ENCODE results near the gene MCM6. TPM values are rescaled to one million over a fixed set of nuclear protein-coding genes. Genes with fewer than 3 reads are reported as not detected.

MCM6 gene
- polyA plus RNA-seq, 1 of the 3 experiments (the other 2 are of a cell fraction): 18.4 TPM

- TF ChIP-seq REST (IDR thresholded peaks at IDR 0.05; ENCODE audit: low read depth, low read length) (no peak), POLR2AphosphoS5 (IDR thresholded peaks at IDR 0.05; ENCODE audit: low read depth, low read length) (no peak), FOXJ3 (CRISPR knock-in tag; IDR thresholded peaks at IDR 0.05) (no peak), MXI1 (IDR thresholded peaks at IDR 0.05; ENCODE audit: low read depth, low read length) (no peak), EZH2phosphoT487 (IDR thresholded peaks at IDR 0.05; ENCODE audit: borderline replicate concordance, low read depth) (no peak), TAF1 (IDR thresholded peaks at IDR 0.05; ENCODE audit: borderline replicate concordance, low read depth, low read length) (no peak), TEAD4 (IDR thresholded peaks at IDR 0.05; ENCODE audit: borderline replicate concordance, insufficient read depth) (no peak), USF1 (IDR thresholded peaks at IDR 0.05; ENCODE audit: borderline replicate concordance, low read depth) (no peak), JUND (IDR thresholded peaks at IDR 0.05) (no peak)
Observed at GRCh38 chr2:135792401-135793150, 83.7 kb downstream of the MCM6 start (continued).

DNA sequence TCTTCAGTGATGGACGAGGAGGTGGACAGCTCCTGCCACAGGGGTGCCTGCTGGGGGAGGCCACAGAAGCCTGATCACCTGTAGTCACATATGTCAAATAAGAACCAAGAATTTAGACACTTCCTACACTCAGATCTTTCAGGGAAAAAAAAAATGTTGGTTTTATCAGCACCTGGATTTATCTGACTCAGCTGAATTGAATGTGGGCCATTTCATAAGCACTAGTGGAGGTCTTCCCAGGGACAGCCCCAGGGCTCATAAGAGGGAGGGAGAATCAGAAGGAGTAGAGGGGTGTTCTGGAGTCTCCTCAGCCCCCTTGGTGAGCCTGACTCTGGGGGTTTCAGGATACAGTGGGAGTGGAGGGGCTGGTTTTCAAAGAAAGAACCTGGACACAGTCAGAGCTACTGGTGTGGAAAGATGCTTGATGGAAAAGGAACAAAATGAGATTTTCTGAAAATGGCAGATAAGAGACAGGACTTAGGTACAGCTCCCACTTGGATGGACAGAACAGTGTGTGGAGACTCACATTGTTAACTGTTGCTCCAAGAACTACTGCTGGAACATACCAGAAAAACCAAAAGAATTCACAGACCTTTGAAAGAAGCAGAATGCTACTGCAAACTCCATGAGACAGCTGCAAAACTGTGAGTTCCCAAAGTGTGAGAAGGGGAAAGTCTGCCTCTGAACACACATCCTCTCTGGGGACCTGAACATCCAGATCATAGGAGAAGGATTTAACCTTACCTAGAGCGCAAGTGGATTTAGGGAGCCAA, 84.6 kb downstream of the MCM6 start:
- peaks cover 5% of the 10 kb centered on the region for H3F3A ChIP-seq (replicated peaks; ENCODE audit: insufficient read depth)
- H3K4me2 ChIP-seq: no peak overlapping the region
- peaks cover 3 to 7% of the 10 kb centered on the region in 2 experiments for H3K36me3 ChIP-seq (replicated peaks in 1 of 2; ENCODE audit: control insufficient read depth in 1 of 2, insufficient read depth in 2 of 2, low read length in 1 of 2)
- H3K4me3 ChIP-seq (ENCODE audit: low read depth in 2 of 2, low read length in 1 of 2): no peak overlapping the region
- H3K27me3 ChIP-seq (ENCODE audit: insufficient read depth): no peaks in the 10 kb centered on the region
- no peaks in the 10 kb centered on the region for H3K9me3 ChIP-seq
- 88% methylated on average over 2 of the region's 2 CpGs for WGBS (ENCODE audit: low lambda C conversion rate)
- no peaks in the 10 kb centered on the region for H3K79me2 ChIP-seq (ENCODE audit: insufficient read depth)
- H2AFZ ChIP-seq (ENCODE audit: low read depth): no peak overlapping the region
- no peaks in the 10 kb centered on the region for H4K20me1 ChIP-seq (ENCODE audit: insufficient read depth)
- POLR2A ChIA-PET: no interaction called here
- no peaks in the 10 kb centered on the region for H3K4me1 ChIP-seq (ENCODE audit: control insufficient read depth in 1 of 2, insufficient read depth in 2 of 2, low read depth in 1 of 2, low read length in 1 of 2)
- no peaks in the 10 kb centered on the region for H3K9me2 ChIP-seq
- no peak overlapping the region for H3K9ac ChIP-seq
- CTCF ChIA-PET: interaction anchor here (2.0 kb wide), 1 partner anchor 787 kb away, joined by 10 read pairs; no protein-coding TSS in a partner anchor
- DNase-seq: no peak
- H3K27ac ChIP-seq (ENCODE audit: low read depth in 2 of 2, low read length in 1 of 2): no peak overlapping the region
- TF ChIP-seq GABPA (IDR thresholded peaks at IDR 0.05; ENCODE audit: low read depth): no peak
- no peak for TF ChIP-seq REST (IDR thresholded peaks at IDR 0.05; ENCODE audit: low read depth, low read length)
- no peak for TF ChIP-seq USF2 (IDR thresholded peaks at IDR 0.05; ENCODE audit: borderline replicate concordance, low read depth, low read length)
- TF ChIP-seq USF1 (IDR thresholded peaks at IDR 0.05; ENCODE audit: borderline replicate concordance, low read depth): no peak
- TF ChIP-seq NFIC (IDR thresholded peaks at IDR 0.05; ENCODE audit: borderline replicate concordance): no peak
- no peak for TF ChIP-seq FOSL2 (IDR thresholded peaks at IDR 0.05; ENCODE audit: borderline replicate concordance, low read depth)
- TF ChIP-seq NRF1 (IDR thresholded peaks at IDR 0.05; ENCODE audit: low read depth, low read length): no peak
- TF ChIP-seq TEAD4 (IDR thresholded peaks at IDR 0.05; ENCODE audit: borderline replicate concordance, insufficient read depth): no peak
- no peak for TF ChIP-seq POLR2AphosphoS5 (IDR thresholded peaks at IDR 0.05; ENCODE audit: low read depth, low read length)
- TF ChIP-seq YY1 (IDR thresholded peaks at IDR 0.05; ENCODE audit: low read depth): no peak
- no peak for TF ChIP-seq MEF2A (IDR thresholded peaks at IDR 0.05; ENCODE audit: borderline replicate concordance, low read depth)
